Myocyte (in vitro differentiated cells): ENCODE data around the gene TECTA. TPM values are rescaled to one million over a fixed set of nuclear protein-coding genes. Genes with fewer than 3 reads are reported as not detected.
"Not testable (repeated sequence)": the region's sequence is repeated elsewhere in the genome, so short reads cannot be mapped to it uniquely, and the experiment has no call there.

Source experiments
- DNase-seq: peaks from one replicate; pipeline ENCODE4 v3.0.0-alpha.2; 2012; ENCODE audit warnings: low read depth
- total RNA-seq: library from RNA; depleted of rRNA; stranded (reverse); fragments of >200 nt; gene quantifications from 2 replicates; pipeline ENCODE4 v1.2.3, GENCODE V29; 2014

The TECTA gene
- total RNA-seq, 1 donor from 2014 or later: 0.70 TPM

GRCh38 chr11:121177629-121178028, 76.6 kb downstream of the TECTA start:
- not testable (repeated sequence) for DNase-seq

DNA sequence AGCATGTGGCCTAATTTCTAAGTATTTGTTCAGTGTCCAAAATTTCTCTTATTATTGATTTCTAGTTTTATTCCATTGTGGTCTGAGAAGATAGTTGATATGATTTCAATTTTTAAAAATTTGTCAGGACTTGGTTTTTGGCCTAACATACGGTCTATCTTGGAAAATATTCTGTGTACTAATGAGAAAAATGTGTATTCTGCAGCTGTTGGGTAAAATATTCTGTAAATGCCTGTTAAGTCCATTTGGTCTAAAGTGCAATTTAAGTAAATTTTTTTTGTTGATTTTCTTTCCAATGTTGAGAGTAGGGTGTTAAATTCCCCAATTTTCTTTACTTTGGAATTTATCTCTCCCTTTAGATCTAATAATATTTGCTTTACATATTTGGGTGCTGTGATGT, 78.3 kb downstream of the TECTA start:
- DNase-seq: no peak

- DNase-seq: no peak
These were observed 79.1 kb downstream of the TECTA start for GRCh38 chr11:121180183-121180582.

DNA sequence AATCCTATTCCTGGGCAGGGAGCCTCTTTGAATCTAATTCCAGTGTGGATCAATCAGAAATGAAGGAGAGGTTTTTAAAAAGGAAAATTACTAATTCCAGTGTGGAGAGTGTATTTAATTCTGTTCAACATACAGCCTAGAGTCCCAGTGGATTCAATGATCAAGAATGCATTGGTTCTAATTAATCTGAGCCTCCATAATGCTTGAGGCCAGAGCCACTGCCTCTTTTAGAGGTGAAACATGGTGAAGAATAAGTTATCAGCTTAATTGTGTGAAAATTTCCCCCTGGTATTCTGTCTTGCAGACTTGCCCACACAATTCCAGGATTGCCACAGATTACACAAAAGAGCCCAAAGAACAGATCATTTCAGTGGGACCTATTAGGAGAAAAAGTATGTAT, 87.7 kb downstream of the TECTA start:
- DNase-seq: no peak

DNA sequence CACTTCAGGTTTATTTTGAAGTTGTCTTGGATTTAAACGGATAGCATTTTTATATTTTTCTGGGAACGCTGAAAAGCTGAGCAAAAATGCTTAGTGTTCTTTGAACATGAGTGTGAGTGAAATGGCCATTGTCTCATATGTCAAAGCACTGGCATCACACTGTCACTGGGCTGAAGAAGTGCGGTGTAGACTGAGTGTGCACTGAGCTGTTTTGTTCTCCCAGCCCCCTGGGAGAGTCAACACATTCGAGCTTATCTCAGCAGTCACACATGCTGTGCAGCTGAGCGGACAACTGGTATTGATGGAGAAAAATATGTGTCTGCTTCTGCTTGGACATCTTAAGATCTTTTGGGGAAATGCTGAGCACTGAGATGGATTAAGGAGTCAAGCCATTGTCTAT, 90.8 kb downstream of the TECTA start:
- DNase-seq: no peak

DNA sequence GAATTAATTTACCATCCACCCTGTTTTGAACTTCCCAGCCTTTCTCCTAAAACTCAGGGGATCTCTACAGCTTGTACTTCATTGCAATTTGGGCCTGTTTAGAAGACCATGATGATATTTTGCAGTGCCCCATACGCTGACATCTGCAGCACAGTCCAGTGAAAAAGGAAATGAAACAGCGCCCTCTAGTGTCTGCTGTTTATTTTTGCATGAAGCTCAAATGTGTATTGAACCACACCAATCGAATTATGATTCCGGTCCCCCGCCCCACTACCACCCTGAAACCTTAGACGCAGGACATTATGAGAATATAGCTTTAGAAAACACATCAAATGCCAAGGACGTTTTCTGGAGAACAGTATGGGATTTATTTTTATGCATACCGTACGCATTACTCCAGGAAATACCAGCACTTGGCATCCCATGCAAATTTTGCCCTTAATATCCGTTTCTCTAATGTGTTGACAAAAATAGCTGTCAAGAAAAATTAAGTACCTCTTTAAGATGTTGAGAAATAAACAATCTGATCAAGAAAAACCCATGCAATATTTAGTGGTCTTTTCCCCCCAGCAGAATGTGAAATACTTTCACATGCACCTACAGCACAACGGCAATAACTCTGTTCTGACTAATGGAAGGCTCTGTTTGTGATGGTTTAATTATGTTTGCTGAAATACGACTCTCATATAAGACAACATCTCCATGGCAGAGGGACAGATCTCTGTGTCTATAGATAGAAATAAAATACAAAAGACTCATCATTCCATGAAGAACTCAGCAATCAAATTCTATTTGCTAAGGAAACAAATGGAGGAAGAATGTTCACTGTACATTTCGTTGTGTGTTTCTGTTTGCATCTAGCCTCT, 93.9 kb downstream of the TECTA start:
- peak; percentile 77 for DNase-seq

DNA sequence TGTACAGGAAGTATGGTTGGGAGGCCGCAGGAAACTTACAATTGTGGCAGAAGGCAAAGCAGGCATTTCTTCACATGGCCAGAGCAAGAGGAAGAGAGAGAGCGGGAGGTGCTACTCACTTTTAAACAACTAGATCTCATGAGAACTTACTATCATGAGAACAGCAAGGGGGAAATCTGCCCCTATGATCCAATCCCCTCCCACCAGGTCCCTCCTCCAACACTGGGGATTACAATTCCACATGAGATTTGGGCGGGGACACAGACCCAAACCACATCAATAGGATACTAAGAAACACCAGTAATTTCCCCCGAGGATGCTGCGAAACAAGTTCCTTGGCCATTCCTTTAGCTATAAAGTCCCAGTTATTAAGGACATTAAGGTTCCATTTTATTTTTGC, 97.4 kb downstream of the TECTA start:
- no peak for DNase-seq

- no peak for DNase-seq
These were observed 98.5 kb downstream of the TECTA start for GRCh38 chr11:121199516-121199915.

GRCh38 chr11:121206810-121207209, 105.8 kb downstream of the TECTA start:
- DNase-seq: no peak

GRCh38 chr11:121207485-121208115, 106.6 kb downstream of the TECTA start:
- DNase-seq: no peak

DNA sequence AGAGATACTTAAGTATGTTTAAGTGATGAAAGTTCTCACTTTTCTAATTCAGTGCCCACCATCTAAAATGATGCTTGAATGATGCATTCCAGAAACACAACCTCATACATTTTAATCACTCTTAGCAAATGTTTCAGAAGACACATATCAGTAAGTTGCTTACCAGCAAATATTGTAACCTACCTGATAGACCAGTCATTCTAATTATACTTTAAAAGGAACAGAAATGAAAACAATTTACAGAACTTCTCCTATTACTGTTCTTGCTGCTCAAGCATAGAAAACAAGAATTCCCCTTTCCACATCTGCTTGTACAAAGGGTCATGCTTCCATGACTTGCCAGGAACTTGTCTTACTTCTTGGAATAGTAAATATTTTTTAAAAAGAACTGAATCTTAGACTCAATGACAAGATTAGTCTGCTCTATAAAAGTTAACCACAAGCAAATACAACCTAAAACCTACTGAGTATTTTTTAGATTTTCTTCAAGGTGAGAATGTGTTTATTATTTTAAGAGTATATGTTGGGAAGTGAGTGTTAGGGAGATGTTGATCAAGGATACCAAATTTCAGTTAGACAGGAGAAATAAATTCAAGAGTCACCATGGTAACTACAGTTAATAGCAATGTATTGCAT, 109.5 kb downstream of the TECTA start:
- no peak for DNase-seq

GRCh38 chr11:121211626-121212025, 110.6 kb downstream of the TECTA start:
- no peak for DNase-seq

DNA sequence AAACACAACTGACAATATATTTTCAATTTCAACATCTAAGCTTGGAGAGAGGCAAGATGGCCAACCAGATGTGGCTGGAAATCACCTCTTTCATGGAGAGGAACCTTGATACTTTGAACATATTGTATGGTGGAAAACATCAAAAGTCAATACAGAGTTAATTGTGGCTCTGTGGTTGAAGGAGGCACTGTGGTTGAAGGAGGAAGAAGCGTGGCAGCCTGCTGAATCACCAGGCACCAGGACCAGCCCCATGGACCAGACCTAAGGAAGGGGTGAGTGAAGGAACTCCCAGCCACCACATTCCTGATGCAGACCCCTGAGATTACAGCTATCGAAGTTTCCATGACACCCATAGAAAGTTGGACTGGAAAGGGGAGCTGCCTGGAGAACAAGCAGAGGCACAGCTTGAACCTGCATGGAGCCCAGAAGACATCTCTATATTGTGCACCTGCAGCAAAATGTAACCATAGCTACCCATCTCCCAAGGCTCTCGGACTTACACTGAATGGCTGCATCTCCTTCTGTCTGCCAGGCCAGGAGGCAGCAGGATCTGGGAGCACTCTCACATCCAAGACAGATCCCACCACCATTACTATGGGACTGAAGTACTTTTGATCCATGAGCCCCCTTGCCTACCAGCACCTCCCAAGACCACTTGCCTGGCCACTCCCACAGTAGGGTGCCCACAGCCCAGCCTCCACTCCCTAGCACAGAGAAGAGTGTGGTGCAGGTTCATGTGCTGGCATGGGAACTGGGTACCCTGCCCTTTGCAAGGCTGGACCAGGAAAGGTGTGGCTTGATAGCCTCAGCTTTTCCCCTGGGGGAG, 111.7 kb downstream of the TECTA start:
- DNase-seq: peak; percentile 24

DNA sequence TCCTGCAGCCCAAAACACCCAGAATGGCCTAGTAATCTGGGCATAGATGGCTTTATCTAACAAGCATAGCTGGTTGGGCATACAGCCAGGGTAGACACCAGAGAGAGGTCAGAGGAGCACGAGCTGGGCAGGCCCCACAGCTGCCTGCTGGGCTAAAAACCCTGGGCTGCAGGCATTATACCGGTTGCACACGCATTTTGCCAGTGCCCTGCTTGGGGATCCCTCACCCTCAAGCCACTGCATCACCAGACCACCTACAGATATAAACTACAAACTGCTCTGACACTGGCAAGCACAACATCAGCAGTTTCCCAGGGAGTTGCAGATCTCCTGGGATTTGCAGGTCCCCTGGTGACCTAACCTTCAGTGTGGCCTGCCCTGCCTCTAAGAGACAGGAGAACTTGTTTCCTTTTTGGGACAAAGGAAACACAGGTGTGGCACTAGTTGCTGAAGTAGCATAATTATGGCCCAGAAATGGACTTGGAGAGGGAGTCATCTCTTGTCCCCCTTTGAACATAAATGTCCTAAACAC, 112.4 kb downstream of the TECTA start:
- DNase-seq: peak; percentile 31

DNA sequence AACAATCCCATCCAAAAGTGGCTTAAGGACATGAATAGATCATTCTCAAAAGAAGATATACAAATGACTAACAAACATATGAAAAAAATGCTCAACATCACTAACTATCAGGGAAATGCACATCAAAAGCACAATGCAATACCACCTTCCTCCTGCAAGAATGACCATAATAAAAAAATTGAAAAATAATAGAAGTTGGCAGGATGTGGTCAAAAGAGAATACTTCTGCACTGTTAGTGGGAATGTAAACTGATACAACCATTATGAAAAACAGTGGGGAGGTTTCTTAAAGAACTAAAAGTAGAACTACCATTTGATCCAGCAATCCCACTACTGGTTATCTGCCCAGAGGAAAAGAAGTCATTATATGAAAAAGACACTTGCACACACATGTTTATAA, 113.8 kb downstream of the TECTA start:
- peak; percentile 18 for DNase-seq

DNA sequence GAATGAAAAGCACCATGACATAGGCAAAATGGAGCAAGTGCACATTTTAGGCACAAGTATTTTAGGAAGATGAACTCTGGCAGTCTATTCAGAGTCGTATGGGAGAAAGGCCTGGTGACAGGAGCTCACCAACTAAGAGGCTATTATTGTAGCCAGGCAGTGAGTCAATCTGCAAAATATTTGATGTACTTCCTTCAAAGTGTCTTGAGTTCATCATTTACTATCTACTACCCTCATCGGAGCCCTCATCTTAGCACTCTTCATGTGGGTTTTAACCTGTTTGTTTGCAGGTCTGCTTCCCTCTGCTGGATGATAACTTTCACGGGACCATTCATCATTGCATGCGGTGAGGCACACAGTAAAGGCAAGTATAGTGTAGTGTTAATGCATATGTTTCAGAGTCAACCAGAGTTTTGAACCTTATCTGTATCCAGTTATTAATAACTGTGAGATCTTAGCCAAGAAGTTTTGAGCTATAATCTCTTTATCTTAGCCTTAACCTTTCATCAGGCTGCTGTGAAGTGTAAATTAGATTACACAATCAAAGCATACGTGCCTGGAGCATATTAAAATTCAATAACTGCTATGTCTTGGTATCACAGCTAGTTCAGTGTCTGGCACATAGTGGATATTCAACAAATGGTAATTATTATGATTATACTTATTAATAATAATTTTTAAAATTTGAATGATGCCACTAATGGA, 120.6 kb downstream of the TECTA start:
- no peak for DNase-seq

DNA sequence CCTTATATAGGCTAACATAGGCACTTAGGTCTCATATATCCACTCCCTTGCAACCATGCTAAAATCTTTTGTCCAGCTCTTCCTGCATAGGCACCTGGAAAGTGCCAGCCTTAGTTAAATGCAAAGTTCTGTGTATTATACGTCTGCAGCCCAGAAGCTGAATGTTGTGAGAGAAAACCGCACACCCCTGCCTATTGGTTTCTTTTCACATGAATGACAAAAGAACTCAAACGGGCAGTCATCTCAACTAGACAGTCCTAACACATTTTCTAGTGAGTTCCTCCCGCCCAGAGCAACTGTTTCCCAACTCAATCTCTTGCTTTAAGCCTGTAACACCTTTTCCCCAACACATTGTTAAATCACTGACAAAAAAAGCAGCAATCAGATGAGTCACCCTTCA, 122.1 kb downstream of the TECTA start:
- DNase-seq: no peak

GRCh38 chr11:121225382-121225781, 124.3 kb downstream of the TECTA start:
- no peak for DNase-seq

DNA sequence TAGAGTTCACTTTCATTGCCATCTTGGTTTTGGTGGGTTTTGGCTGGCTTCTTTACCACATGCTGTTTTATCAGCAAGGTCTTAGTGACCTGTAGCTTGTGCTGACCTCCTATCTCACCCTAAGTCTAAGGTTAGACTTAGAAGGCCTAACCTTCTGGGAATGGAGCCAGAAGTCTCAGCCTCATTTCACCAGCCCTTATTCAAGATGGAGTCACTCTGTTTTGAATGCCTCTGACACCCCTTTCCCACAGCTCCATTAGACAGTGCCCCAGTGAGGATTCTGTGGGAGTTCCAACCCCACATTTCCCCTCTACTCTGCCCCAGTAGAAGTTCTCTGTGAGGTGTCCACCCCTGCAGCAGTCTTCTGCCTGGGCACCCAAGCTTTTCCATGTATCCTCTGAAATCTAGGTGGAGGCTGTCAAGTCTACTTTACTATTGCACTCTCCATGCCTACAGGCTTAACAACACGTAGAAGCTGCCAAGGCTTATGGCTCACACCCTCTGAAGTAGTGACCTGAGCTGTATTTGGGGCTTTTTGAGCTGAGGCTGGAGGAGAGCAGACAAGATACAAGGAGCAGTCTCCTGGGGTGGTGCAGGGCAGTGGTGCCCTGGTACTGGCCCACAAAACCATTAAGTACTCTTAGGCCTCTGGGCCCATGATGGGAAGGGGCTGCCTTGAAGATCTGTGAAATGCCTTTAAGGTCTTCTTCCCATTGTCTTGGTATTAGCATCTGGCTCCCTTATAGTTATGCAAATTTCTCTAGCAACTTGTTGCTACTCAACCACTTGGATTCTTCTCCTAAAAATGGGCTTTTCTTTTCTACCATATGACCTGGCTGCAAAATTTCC, 125.6 kb downstream of the TECTA start:
- DNase-seq: no peak

DNA sequence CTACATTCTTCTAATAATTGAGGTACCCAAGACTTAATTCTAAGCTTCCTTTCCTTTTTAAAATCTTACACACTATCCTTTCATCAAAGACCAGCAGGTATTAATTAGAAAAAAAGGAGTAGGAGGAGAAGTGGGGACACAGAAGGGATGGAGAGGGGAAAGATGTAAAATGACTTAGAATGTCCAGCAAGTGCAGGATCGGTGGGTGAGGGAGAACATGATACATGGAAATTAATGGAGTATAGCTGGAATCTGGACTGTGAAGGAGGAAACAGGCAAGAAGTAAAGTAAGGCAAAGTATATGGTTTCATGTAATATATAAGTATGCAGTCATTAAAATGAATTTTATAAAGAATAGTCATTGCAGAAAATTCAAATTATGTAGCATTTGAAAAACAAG, 127.8 kb downstream of the TECTA start:
- no peak for DNase-seq
